GM12874 (cell line): Measurements from ENCODE around the gene MYH3.

Source experiments
- CTCF ChIP-seq: IDR thresholded peaks from 2 replicates; pipeline ENCODE4 v1.5.1; 2011; ENCODE audit warnings: low read depth, mild to moderate bottlenecking, control low read depth, low read length, moderate library complexity; ENCODE audit not compliant: insufficient read depth

The MYH3 gene

GRCh38 chr17:10612957-10613744 is 44.0 kb downstream of the MYH3 start:
- no peak for TF ChIP-seq CTCF

- no peak for TF ChIP-seq CTCF
Measured at GRCh38 chr17:10610884-10611283, 46.2 kb downstream of the MYH3 start.

DNA sequence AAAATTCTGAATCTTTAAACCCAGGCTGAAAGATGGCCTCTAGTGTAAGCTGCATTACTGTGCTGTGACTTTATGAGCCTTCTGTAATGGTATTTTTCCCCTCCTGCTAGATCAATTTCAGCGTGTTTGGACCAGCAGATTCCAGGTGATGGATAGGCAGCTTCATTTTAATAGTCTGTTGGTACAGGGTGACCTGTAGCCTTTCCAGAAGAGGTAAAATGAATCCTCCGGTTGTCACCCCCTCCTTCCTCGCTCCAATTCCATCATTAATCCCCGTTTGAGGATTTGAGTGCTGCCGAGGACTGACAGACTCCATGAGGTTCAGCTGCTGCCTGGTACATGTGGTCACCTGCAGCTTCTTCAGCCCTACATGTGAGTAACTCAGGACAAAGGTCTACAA is 48.9 kb downstream of the MYH3 start:
- no peak for TF ChIP-seq CTCF

DNA sequence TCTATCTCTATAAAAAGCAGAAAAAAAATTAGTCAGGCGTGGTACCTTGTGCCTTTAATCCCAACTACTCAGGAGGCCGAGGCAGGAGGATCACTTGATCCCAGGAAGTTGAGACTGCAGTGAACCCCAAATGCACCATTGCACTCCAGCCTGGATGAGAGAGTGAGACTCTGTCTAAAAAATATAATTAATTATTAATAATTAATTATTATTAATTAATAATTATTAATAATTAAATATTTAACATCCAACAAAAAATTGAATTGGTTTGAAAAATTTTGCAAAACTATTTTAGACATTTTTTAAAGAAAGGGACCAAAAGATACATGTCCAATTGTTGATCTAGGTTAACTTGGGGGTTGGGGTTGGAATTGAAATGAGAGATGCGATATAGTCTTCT is 51.0 kb downstream of the MYH3 start:
- TF ChIP-seq CTCF: no peak

- TF ChIP-seq CTCF: no peak
Measured at GRCh38 chr17:10605221-10605783, 51.8 kb downstream of the MYH3 start.

- TF ChIP-seq CTCF: no peak
Measured at GRCh38 chr17:10604521-10604920, 52.6 kb downstream of the MYH3 start.

- no peak for TF ChIP-seq CTCF
Measured at GRCh38 chr17:10603931-10604330, 53.2 kb downstream of the MYH3 start.
